Measurements from ENCODE around the gene ADAMTS3.

The ADAMTS3 gene

DNA sequence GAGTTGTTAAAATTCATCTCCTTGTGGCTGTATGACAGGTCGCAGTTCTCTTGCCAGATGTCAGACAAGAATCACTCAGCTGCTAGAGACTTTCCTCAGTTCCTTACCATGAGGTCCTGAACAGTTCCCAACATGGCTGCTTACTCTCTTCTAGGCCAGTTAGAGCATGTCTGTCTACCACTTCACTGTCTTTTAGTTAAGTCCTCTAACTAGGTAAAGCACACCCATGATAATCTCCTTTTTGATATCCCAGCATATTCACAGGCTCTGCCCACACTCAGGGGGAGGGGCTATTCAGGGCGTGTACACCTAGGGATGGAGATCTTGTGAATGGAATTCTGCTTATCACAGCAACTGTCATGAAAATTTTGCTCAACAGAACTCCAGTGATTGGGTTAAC, 190.1 kb downstream of the ADAMTS3 start:
- Mint-ChIP-seq H3K4me3 (no peak overlapping the region), H3K36me3 (ENCODE audit: low read depth) (no peaks in the 10 kb centered on the region), H3K27ac (no peak overlapping the region), H3K9me3 (no peaks in the 10 kb centered on the region), H3K27me3 (no peaks in the 10 kb centered on the region), H3K4me1 (no peaks in the 10 kb centered on the region)
- DNase-seq (no peak), ATAC-seq (no peak)

DNA sequence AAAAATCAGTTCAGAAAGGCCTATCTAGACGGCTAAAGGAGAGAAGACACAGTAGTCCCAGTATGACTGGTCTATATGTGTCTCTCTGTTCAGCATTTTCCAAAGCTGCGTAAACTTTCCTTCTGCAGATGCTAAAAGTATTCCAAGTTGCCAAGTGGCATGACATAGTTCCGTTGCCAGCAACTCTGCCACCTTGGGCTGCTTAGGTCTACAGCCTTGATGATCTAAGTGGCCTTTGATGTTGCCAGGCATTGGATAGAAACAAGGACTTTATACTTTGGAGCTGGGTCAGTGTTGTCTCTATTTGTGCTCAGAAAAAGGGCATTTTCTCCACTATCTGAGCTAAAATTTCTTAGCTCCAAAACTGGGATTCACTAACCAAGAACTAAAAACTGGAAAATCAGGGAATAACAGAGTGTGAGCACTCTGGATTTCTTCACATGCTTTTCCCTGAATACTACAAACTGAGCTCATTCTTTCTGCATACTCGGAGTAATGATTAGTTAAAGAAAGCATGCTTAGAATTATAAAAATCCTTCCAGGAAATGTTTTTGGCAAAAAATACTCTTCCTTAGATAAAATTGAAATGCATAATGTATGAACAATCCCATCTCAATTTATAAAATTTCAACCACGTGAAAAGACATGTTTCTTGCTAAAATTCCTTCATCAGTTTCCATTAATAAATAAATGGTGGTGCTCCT, 191.4 kb downstream of the ADAMTS3 start:
- H3K4me1 Mint-ChIP-seq = no peaks in the 10 kb centered on the region
- H3K27me3 Mint-ChIP-seq = no peaks in the 10 kb centered on the region
- no peak for DNase-seq
- H3K4me3 Mint-ChIP-seq = no peak overlapping the region
- H3K9me3 Mint-ChIP-seq = no peaks in the 10 kb centered on the region
- no peak for ATAC-seq
- no peaks in the 10 kb centered on the region for H3K36me3 Mint-ChIP-seq (ENCODE audit: low read depth)
- H3K27ac Mint-ChIP-seq = no peak overlapping the region

DNA sequence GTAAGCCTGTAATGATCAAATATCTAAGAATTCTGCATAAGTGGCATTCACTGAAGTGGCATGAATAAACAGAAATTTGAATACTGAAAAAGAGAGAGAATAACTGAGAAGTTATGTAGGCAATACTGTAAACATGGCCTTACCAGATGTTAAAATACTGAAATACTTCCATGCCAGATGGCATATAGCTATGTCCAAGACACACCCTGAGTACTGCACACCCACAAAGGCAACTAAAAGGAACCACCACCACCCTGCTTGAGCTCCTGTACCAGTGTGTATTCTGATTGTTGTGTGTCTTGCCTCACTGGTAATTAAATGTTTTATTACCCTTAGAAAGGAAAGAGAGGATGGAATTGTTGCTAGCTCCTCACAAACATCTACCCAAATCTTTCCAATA, 192.1 kb downstream of the ADAMTS3 start:
- ATAC-seq = no peak
- H3K27me3 Mint-ChIP-seq = no peaks in the 10 kb centered on the region
- H3K9me3 Mint-ChIP-seq = no peaks in the 10 kb centered on the region
- no peak for DNase-seq
- no peak overlapping the region for H3K4me3 Mint-ChIP-seq
- no peaks in the 10 kb centered on the region for H3K36me3 Mint-ChIP-seq (ENCODE audit: low read depth)
- no peak overlapping the region for H3K27ac Mint-ChIP-seq
- no peaks in the 10 kb centered on the region for H3K4me1 Mint-ChIP-seq

DNA sequence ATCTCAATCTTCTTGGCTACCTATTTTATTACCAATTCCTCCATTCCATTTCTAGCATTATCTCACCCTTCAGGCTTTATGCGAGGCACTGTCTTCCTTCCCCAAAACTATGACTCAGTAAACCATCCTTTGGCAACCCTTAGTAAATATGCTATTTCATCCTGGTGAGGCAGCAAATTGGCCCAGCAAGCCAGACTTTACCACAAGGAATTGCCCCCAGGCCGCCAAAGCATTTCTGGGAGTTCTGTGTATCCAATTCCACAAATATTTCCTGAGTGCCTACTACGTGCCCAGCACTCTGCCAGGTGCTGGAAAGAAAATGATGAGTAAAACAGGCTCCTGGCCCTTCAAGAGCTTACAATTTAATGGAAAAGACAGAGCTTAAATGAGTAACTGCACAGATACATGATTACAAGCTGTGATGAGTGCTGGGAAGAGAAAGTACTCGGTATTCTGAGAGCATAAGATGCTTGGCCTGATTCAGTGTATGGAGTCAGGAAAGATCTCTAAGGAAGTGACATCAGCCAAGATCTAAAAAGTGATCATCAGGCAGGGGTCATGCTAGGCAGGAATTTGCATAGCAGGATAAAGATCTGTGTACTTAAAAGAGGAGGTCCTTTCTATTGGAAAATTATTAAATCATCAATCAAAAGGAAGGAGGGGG, 193.8 kb downstream of the ADAMTS3 start:
- ATAC-seq = no peak

DNA sequence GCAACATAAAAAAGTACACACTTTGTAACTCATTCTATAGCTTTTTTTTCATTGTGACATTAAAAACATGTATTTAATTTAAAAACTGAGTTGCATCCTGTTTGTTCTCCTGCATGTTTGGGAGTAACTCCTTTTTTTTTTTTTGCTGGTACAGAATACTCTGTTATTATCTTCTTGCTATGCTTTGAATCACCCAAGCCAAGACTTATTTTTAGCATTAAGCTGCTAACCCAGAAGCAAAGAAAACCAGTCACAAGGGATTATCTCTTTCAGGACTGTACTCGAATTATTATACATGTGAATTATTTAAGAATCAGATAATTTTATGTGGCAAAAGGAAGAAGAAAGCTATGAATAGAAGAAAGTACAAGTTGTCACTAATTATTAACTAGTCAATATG, 194.9 kb downstream of the ADAMTS3 start:
- DNase-seq (no peak), ATAC-seq (no peak)
- Mint-ChIP-seq H3K4me1 (no peaks in the 10 kb centered on the region), H3K36me3 (ENCODE audit: low read depth) (no peaks in the 10 kb centered on the region), H3K27me3 (no peaks in the 10 kb centered on the region), H3K27ac (no peak overlapping the region), H3K9me3 (no peaks in the 10 kb centered on the region), H3K4me3 (no peak overlapping the region)

More for the DNA sequence above, 193.8 kb downstream of the ADAMTS3 start:
- no peaks in the 10 kb centered on the region for H3K27me3 Mint-ChIP-seq
- H3K27ac Mint-ChIP-seq = no peak overlapping the region
- H3K4me1 Mint-ChIP-seq = no peaks in the 10 kb centered on the region
- no peak for DNase-seq
- no peaks in the 10 kb centered on the region for H3K9me3 Mint-ChIP-seq
- H3K4me3 Mint-ChIP-seq = no peak overlapping the region
- H3K36me3 Mint-ChIP-seq (ENCODE audit: low read depth) = no peaks in the 10 kb centered on the region

DNA sequence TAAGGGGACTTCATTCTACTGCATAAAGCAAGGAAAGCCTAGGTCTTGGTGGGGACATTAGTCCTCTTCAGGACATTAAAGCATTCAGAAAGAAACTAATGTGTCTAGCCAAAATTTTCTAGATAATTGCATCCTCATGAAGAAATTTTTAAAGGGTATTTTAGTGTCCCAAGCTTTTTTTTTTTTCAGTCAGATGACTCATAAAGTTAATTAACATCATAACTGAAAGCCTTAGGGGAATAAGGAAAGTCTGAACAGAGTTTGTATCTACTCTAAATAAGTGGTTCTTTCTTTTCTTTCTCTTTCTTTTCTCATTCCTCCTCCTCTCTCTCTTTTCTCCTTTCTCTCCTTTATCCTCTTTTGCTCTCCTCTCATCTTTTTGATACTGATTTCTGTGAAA, 202.4 kb downstream of the ADAMTS3 start:
- DNase-seq (no peak), ATAC-seq (no peak)
- H3K36me3 Mint-ChIP-seq (ENCODE audit: low read depth) = no peaks in the 10 kb centered on the region
- no peak overlapping the region for H3K4me3 Mint-ChIP-seq
- H3K27ac Mint-ChIP-seq = no peak overlapping the region
- no peaks in the 10 kb centered on the region for H3K9me3 Mint-ChIP-seq
- H3K27me3 Mint-ChIP-seq = no peaks in the 10 kb centered on the region
- no peaks in the 10 kb centered on the region for H3K4me1 Mint-ChIP-seq

DNA sequence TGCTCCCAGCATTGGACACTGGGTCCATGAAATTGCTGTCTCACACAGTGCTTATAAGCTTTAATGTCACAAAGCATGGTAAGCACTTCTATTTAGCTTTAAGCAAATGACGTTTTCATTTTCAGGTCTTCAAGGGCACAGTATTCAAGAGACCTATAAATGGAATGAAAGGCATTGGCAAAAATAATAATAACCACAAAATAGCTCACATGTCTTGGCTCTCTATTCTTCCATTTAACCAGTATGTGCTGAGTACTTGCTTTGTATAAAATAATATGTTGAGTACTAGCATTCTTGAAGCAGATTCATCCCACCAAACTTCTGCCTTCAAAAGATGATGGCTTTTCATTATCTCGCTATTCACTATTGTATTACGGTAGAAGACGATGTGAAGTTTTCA, 203.0 kb downstream of the ADAMTS3 start:
- no peaks in the 10 kb centered on the region for H3K4me1 Mint-ChIP-seq
- no peak for DNase-seq
- H3K36me3 Mint-ChIP-seq (ENCODE audit: low read depth) = no peaks in the 10 kb centered on the region
- H3K4me3 Mint-ChIP-seq = no peak overlapping the region
- no peak overlapping the region for H3K27ac Mint-ChIP-seq
- no peak for ATAC-seq
- no peaks in the 10 kb centered on the region for H3K9me3 Mint-ChIP-seq
- H3K27me3 Mint-ChIP-seq = no peaks in the 10 kb centered on the region

DNA sequence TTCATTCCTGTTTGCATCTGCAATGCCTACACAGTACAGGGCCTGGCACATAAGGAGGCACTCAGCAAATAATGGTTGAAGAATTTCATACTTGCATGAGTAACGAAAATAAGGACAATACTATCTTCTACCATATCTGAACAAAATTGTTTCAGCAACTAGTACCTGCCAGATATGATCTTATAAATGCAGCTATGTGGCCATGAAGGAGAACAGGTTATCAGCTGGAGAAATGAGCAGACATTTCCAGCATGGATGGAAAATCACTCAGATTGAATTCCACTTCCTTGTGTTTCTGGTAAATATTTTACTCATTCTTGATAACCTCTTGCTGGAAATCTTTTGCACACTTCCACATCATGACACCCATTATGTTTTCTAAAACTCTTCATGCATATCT, 204.0 kb downstream of the ADAMTS3 start:
- no peaks in the 10 kb centered on the region for H3K4me1 Mint-ChIP-seq
- no peak overlapping the region for H3K4me3 Mint-ChIP-seq
- H3K27ac Mint-ChIP-seq = no peak overlapping the region
- no peaks in the 10 kb centered on the region for H3K27me3 Mint-ChIP-seq
- DNase-seq (no peak), ATAC-seq (no peak)
- H3K9me3 Mint-ChIP-seq = no peaks in the 10 kb centered on the region
- no peaks in the 10 kb centered on the region for H3K36me3 Mint-ChIP-seq (ENCODE audit: low read depth)

DNA sequence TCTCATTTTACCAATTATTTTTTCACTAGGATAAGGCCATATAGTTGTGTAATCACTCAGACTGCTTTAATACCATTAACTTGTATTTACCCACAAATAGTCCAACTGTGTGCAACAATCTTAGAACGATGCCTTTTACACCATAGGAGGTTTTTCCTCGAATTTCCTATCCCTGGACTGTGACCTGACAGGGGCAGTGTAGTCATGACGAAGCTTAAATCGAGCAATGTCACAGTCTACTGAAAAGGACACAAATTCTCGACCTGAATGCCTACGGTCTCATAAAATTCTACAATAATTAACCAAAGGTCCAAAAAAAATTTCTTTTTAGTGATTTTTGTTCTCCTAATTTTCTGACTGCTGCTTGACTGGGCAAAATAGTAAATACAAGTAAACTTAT, 208.9 kb downstream of the ADAMTS3 start:
- no peak for DNase-seq
- H3K4me1 Mint-ChIP-seq = no peaks in the 10 kb centered on the region
- no peaks in the 10 kb centered on the region for H3K36me3 Mint-ChIP-seq (ENCODE audit: low read depth)
- H3K4me3 Mint-ChIP-seq = no peak overlapping the region
- no peak for ATAC-seq
- no peak overlapping the region for H3K27ac Mint-ChIP-seq
- H3K9me3 Mint-ChIP-seq = no peaks in the 10 kb centered on the region
- no peaks in the 10 kb centered on the region for H3K27me3 Mint-ChIP-seq

DNA sequence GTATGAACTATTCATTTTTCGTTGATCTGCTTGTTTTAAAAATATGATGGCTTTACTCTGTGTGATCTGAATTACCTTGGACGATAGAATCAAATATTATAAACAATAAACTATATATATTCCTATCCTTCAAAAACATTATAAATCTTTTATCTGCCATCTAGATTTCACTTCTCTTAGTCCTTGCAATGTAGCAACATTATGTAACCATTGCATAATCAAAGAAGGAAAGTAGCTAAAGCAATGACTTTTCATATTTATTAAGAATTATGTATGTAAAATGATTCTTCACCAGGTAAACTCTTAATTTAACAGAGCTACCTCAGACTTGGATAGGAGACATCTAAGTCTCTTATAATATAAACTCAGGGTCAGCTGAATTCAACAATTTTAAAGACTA, 210.5 kb downstream of the ADAMTS3 start:
- ATAC-seq (no peak), DNase-seq (no peak)
- H3K27me3 Mint-ChIP-seq = no peaks in the 10 kb centered on the region
- H3K4me1 Mint-ChIP-seq = no peaks in the 10 kb centered on the region
- no peaks in the 10 kb centered on the region for H3K36me3 Mint-ChIP-seq (ENCODE audit: low read depth)
- no peak overlapping the region for H3K27ac Mint-ChIP-seq
- no peak overlapping the region for H3K4me3 Mint-ChIP-seq
- H3K9me3 Mint-ChIP-seq = no peaks in the 10 kb centered on the region

DNA sequence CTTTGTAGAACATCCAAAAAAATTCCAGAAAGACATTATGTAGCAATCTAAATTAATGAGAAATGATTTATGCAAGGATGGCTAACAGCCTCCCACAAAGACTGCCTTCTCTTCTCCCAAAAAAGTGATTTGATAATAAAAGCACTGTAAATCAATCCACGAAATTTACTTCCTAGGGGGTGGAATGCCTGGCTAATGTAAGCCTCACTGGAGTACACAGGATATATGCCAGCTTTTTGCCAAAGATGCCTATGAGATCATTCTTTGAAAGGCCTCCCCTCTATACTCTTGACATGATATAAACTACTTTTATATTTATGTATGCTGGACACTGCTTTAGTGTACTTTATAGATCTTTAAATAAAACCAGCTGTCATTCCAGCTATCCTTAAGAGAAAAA, 211.1 kb downstream of the ADAMTS3 start:
- H3K27me3 Mint-ChIP-seq = no peaks in the 10 kb centered on the region
- H3K4me1 Mint-ChIP-seq = no peaks in the 10 kb centered on the region
- H3K36me3 Mint-ChIP-seq (ENCODE audit: low read depth) = no peaks in the 10 kb centered on the region
- no peak overlapping the region for H3K4me3 Mint-ChIP-seq
- H3K9me3 Mint-ChIP-seq = no peaks in the 10 kb centered on the region
- DNase-seq = no peak
- no peak overlapping the region for H3K27ac Mint-ChIP-seq
- ATAC-seq = no peak

DNA sequence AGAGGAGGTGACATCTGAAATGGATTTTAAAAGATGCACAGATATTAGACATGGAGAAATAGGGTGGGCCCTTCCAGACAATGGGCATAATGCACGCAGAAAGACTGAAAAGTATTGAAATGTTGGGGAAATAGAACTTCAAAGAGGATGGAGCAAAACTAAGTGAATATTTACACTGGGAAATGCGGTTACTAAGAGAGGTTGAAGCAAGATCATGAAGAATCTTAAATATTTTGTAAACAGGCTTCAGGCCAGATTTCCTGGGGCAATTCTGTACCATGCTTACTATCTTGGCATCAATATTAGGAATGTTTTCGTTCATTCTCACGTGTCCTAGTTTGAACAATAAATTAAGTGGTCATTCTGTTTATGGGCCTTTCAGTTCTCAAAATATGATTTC, 216.3 kb downstream of the ADAMTS3 start:
- ATAC-seq (no peak), DNase-seq (no peak)
- Mint-ChIP-seq H3K4me3 (no peak overlapping the region), H3K27ac (no peak overlapping the region), H3K9me3 (no peaks in the 10 kb centered on the region), H3K36me3 (ENCODE audit: low read depth) (no peaks in the 10 kb centered on the region), H3K4me1 (no peaks in the 10 kb centered on the region), H3K27me3 (peaks cover 2% of the 10 kb centered on the region)

DNA sequence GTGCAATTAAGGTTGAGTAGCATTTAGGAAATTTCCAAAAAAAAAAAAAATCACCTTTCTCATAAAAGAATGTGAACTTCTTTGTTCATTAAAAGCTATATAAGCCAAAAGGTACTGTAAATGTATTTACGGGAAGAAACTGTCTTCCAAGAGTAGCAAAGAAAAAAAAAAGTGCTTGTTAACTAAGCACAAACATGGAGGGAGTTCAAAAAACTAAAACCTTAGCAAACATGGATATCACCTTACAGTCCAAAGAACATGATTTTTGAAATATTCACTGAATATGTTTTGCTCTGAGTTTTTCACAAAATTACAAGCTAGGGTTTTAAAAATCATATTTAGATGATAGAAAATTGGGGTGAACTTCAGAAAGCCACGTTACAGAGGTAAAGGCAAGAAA, 217.5 kb downstream of the ADAMTS3 start:
- DNase-seq (no peak), ATAC-seq (no peak)
- H3K9me3 Mint-ChIP-seq = no peaks in the 10 kb centered on the region
- H3K4me1 Mint-ChIP-seq = no peaks in the 10 kb centered on the region
- H3K36me3 Mint-ChIP-seq (ENCODE audit: low read depth) = no peaks in the 10 kb centered on the region
- H3K27me3 Mint-ChIP-seq = peaks cover 4% of the 10 kb centered on the region
- no peak overlapping the region for H3K27ac Mint-ChIP-seq
- H3K4me3 Mint-ChIP-seq = no peak overlapping the region

DNA sequence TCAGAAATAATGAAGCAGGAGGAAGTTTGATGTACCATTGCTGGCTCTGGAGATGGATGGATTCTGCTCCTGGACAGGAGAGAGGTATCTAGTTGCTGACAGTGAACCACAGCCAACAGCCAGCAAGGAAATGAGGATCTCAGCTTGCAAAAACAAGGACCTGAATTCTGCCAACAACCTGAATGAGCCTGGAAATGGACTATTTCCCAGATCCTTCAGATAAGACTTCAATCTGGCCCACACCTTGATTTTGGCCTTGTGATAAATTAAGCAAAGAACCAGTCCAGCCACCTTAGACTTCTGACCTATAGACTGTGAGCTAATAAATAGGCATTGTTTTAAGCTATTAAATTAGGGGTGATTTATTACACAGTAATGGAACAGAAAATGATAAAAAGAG, 220.3 kb downstream of the ADAMTS3 start:
- Mint-ChIP-seq H3K4me1 (no peaks in the 10 kb centered on the region), H3K27me3 (peaks cover 4% of the 10 kb centered on the region), H3K9me3 (no peaks in the 10 kb centered on the region), H3K4me3 (no peak overlapping the region), H3K36me3 (ENCODE audit: low read depth) (no peaks in the 10 kb centered on the region), H3K27ac (no peak overlapping the region)
- ATAC-seq (no peak), DNase-seq (no peak)

DNA sequence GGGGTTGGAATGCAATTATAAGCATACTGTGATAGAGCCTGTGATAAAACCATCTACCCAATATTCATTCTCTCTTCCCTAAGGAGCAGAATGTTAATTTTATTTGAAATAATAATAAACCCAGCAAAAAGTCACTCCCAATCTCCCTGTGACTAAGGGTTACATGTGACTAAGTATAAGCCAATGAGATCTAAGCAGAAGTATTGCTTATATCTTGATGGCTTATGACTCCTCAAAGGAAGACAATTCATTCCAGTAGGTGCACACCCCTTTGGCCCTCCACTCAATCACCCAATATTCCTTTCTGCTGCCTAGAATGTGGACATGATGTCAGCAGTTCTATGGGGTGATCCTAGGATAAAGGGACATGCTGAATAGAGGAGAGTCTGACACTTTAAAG, 224.6 kb downstream of the ADAMTS3 start:
- H3K9me3 Mint-ChIP-seq = no peaks in the 10 kb centered on the region
- H3K36me3 Mint-ChIP-seq (ENCODE audit: low read depth) = no peaks in the 10 kb centered on the region
- ATAC-seq (no peak), DNase-seq (no peak)
- no peaks in the 10 kb centered on the region for H3K4me1 Mint-ChIP-seq
- H3K27ac Mint-ChIP-seq = no peak overlapping the region
- H3K27me3 Mint-ChIP-seq = peaks cover 3% of the 10 kb centered on the region
- H3K4me3 Mint-ChIP-seq = no peak overlapping the region

DNA sequence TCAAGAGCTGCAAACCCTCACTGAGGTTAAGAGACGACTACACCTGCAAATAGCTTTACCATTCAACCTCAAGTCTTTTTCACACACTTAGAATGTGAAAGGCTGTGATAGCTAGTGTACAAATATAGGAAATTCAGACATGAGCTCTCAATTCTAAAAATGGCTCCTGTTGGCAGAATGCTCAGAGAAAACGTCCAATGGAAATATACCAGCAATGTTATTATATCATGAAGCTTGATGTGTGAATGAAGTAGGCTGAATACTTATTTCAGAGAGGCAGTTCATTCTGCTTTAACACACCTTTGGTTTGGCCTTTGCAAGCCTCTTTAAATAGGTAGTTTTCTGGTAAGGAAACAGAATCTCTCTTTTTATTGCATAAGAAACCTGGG, 227.6 kb downstream of the ADAMTS3 start:
- Mint-ChIP-seq H3K4me1 (no peaks in the 10 kb centered on the region), H3K27ac (no peak overlapping the region), H3K4me3 (no peak overlapping the region), H3K9me3 (no peaks in the 10 kb centered on the region), H3K27me3 (peaks cover 1% of the 10 kb centered on the region), H3K36me3 (ENCODE audit: low read depth) (no peaks in the 10 kb centered on the region)
- ATAC-seq (no peak), DNase-seq (no peak)
